ENCODE measurements around the gene ICOS.

ICOS gene, protein sequence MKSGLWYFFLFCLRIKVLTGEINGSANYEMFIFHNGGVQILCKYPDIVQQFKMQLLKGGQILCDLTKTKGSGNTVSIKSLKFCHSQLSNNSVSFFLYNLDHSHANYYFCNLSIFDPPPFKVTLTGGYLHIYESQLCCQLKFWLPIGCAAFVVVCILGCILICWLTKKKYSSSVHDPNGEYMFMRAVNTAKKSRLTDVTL

DNA sequence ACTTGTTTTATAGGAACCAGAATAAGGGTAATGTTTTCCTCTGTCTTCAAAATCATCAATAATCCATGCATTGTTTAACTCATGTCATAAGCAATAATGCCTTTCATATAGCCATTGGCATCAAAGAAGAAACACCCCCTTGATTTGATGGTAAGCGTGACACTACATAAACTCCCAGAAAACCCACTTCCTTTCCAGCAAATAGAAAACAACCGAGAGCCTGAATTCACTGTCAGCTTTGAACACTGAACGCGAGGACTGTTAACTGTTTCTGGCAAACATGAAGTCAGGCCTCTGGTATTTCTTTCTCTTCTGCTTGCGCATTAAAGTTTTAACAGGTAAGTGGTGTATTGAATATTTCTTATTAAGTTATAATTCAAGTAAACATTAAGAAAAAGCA is at the start of gene ICOS:
ICOS (plus strand) TSS at position 229 of the 400 bp plus-strand sequence; CDS start at position 281, 52 bp downstream.
- no peak for FAIRE-seq
- DNase-seq (ENCODE audit: low spot score), result no peak

DNA sequence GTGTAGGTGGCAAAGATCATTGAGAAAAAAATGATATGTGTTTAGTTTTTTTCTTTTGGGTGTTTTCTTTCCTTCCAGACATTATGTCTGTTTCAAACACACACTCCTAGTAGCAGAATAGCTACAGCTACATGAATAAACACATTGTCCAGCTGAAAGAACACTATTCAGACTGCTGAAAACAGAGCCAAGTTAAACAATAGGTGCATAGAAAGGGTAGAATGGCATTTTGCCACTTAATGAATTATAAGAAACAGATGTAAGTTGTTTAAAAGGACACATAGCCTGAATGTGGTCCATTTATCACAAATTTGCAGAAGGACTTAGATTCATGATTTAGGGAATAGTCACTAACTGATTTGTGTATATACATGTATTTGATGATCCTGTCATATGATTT is 48.9 kb upstream of the ICOS start:
- no peak for FAIRE-seq

DNA sequence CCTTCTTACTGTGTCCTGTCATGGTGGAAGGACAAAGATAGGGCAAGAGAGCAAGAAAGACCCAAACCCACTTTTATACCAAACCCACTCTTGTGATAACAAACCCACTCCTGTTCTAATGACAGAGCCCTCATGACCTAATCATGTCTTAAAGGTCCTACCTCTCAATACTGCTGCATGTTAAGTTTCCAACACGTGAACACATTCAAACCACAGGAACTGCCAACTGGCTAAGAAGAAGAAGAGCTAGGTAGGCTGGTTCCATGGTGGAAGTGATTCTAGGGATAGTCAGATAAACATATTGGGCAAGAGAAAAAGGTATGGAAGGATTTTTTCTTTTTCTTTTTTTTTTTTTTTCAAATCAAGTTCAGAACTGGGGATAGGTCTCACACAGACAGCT is 47.0 kb upstream of the ICOS start:
- FAIRE-seq, result no peak
- no peak for DNase-seq (ENCODE audit: low spot score)

More for the DNA sequence above, 48.9 kb upstream of the ICOS start:
- DNase-seq (ENCODE audit: low spot score), result no peak

DNA sequence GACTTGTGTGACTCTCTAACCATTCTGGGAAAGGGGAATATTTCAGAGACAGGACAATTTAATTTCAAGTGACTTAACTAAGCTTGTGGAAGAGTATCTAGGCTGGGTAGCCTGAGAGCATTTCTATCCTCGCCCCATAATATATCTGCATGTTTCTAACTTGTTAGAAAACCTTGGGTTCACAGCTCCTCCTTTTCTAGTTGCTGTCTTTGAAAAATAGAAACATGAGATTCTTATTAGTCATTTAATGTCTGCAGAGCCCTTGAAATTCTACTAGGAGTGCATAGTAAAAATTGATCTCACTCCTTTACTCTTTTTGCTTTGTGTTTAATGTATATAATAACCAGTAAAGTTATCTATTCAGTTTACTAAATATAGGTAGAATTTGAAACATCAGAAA is 46.6 kb upstream of the ICOS start:
- FAIRE-seq (no peak), DNase-seq (ENCODE audit: low spot score) (no peak)

DNA sequence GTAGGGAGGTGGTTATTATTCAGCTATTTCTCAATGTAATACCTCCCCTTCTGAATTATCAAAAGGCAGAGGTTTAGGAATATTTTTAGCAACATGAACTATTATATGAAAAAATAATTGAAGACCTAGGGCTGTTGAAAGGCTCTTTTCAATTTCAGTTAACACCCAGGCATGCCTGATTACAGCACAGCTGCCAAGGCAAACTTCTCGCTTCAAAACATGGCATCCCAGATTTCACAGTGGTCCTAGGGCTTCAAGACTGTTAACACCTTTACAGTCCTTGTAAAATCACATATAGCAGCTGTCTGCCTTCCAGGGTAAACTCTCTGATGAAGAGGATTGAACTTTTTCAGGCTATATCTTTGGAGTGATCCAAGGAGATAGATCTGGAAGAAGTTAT is 45.8 kb upstream of the ICOS start:
- FAIRE-seq, result no peak

GRCh38 chr2:203891474-203891873 is 45.1 kb upstream of the ICOS start:
- DNase-seq (ENCODE audit: low spot score) (no peak), FAIRE-seq (no peak)

More for the DNA sequence above, 45.8 kb upstream of the ICOS start:
- no peak for DNase-seq (ENCODE audit: low spot score)

- FAIRE-seq (no peak), DNase-seq (ENCODE audit: low spot score) (no peak)
Measured at GRCh38 chr2:203892207-203892606, 44.4 kb upstream of the ICOS start.

GRCh38 chr2:203893401-203893800 is 43.2 kb upstream of the ICOS start:
- DNase-seq (ENCODE audit: low spot score) (no peak), FAIRE-seq (no peak)

DNA sequence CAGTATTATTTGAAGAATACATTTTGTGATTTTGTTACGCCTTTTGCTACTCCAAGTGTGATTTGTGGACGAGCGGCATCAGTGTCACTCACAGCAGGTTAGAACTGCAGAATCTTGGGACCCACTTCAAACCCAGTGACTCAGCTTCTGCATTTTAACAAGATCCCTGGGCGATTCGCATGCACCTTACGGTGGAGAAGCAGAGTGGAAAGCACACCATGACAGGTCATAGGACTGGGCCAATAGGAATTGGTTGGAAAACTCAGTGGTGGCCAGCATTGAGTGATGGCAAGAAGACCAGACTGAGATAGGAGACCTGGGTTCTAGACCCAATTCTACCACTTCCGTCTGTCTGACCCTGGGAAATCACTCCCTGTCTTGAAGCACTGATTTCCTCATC is 42.7 kb upstream of the ICOS start:
- FAIRE-seq (no peak), DNase-seq (ENCODE audit: low spot score) (no peak)

- DNase-seq (ENCODE audit: low spot score) (no peak), FAIRE-seq (no peak)
Measured at GRCh38 chr2:203894262-203894661, 42.3 kb upstream of the ICOS start.

GRCh38 chr2:203897544-203897943 is 39.0 kb upstream of the ICOS start:
- FAIRE-seq (no peak), DNase-seq (ENCODE audit: low spot score) (no peak)

- no peak for FAIRE-seq
Measured at GRCh38 chr2:203898657-203899056, 37.9 kb upstream of the ICOS start.

DNA sequence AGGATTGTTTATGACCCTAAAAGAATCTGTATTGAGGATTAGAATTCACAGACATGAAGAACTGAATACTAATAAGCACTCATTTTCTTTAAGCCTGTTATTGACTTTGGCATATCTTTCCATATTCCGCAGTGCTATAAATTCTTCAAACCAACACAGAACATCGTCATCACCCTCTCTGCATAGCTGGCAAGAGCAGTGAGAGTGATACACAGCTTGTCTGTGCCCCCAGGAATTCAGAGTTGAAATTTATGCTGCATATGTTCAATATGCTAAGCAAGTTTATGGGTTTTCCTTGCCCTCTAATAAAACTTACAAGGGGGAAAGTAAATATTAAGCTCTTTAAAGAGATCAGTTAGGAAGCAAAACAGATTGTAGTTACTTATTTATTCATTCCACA is 36.3 kb upstream of the ICOS start:
- DNase-seq (ENCODE audit: low spot score), result no peak
- no peak for FAIRE-seq

More at GRCh38 chr2:203898657-203899056, 37.9 kb upstream of the ICOS start:
- no peak for DNase-seq (ENCODE audit: low spot score)

GRCh38 chr2:203904022-203904421 is 32.5 kb upstream of the ICOS start:
- FAIRE-seq (no peak), DNase-seq (ENCODE audit: low spot score) (no peak)

DNA sequence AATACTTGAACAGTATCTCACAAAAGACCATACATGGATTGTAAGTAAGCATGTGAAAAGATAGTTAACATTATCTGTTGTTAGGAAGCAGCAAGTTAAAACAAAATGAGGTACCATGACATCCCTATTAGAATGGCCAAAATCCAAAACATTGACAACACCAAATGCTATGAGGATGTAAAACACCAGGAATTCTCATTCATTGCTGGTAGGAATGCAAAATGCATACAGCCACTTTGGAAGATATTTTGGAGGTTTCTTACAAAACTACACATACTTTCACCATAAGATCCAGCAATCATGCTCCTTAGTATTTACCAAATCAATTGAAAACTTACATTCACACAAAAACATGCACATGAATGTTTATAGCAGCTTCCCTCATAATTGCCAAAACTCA is 30.9 kb upstream of the ICOS start:
- FAIRE-seq, result no peak

DNA sequence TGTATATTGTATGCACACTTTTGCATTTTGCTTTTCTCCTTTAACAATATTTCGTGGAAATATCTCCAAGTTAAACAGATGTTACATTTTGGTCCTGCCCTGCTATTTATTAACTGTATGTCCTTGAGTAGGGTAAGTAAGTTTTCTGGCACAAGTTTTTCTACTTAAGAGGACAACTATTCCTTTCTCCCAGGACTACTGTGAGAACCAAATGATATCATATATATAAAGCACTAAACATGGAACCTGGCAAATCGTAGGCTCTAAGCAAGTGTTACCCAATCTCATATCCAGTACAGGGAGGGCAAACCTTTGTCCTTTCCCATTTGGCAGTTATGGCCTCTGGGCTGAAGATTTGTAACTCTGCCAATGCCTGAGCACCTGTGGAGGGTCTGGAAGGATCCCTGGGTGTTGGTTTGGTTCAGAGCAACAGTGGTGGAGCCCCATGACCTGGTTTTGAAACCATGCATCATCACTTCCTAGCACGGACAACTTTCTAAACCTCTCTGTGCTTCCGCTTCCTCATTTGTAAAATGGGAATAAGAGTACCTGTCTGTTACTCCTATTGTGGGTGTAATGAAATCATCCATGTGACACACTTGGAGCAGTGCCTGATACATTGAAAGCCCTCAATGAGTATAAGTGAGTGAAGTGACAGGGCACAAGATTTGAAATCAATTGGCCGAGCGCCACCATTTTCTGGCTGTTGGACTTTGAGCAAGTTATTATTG is 28.3 kb upstream of the ICOS start:
- DNase-seq (ENCODE audit: low spot score), result no peak
- no peak for FAIRE-seq

More for the DNA sequence above, 30.9 kb upstream of the ICOS start:
- no peak for DNase-seq (ENCODE audit: low spot score)

DNA sequence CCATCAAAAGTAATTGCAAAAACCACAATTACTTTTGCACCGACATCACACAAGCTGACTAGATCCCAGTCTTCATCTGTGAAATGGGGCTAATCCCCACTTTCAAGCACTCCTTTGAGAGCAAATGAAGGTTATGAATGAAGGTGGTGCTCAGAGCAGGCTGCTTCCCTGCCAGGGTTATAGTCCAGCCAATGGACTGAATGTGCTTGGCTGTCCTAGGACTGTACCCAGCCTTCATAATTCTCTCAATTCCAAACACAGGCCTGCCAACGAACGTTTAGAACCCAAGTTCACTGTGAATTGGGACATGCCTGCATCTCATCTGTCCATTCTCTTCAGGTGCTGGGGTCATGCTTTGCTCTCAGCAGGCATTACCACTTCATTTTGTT is 27.8 kb upstream of the ICOS start:
- FAIRE-seq (no peak), DNase-seq (ENCODE audit: low spot score) (no peak)

DNA sequence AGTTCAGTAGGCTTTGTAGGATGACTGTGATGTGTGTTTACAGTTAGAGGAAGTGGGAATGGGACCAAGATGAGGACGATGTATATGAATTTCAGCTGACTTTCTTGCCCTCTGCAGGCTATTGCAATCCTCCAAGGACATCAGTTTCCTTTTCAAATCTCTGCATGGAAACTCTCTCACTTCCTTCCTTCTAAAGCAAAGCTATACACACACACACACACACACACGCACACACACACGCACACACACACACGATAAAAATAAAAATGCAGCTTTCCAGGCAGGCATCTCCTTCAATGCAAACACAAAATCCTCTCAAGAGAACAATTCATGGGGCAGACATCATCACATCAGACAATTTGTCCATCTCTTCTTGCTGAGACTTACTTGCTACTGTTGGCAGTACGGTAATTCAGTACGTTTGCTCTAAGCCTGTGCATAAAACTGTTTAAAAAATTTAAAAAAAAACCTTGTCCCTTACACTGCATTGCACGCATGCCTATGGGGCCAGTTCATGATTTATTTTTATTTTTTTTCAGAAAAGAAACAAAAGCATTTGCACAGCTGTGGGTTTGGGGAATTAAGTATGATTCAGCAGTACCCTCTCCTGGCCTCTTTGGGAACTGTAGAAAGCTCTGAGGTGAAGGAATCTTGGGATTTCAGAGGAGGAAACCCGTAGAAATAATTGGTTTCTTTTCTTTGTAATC is 27.1 kb upstream of the ICOS start:
- FAIRE-seq (no peak), DNase-seq (ENCODE audit: low spot score) (peak; percentile 62)

DNA sequence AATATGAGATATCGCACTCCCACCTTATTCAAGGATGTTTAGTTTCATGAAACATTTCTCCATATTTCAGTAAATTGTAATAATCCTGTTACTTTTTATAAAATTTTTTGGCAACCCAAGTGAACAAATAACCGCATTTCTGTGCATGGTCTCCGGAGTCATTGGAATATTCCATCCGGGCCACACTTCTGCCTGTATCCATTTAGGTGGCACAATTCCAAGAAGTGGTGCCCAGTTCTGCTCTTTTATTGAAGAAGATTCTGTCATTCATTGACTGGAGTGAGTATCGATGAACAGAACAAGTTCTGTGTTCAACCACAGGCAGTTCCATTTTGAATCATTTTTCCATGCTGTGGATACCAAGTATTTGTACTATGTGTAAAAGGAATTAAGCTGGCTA is 26.6 kb upstream of the ICOS start:
- DNase-seq (ENCODE audit: low spot score), result peak; percentile 23
- FAIRE-seq, result no peak

GRCh38 chr2:203913947-203914346 is 22.6 kb upstream of the ICOS start:
- DNase-seq (ENCODE audit: low spot score) (no peak), FAIRE-seq (no peak)

GRCh38 chr2:203914546-203915182 is 21.9 kb upstream of the ICOS start:
- FAIRE-seq (no peak), DNase-seq (ENCODE audit: low spot score) (no peak)

DNA sequence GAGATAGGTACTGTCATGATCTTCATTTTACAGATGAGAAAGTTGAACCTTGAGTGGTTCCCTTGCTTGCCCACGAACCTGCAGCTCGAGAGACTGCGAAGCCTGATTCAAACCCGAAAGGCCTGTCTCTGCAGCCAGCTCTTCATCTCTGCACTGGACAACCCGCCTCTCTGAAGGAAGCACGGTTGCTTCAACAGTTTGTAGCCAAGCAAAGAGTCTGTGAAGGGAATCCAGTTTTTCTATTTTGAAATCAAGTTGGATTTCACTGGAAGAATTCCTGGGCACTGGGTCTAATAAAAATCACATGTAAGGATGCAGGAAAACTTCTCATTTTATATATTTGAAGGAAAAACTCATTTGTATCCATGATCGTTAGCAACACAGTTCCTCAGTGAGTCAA is 21.3 kb upstream of the ICOS start:
- FAIRE-seq, result no peak
- no peak for DNase-seq (ENCODE audit: low spot score)
